ENCODE results near the gene RHOBTB1.

Gene RHOBTB1

DNA sequence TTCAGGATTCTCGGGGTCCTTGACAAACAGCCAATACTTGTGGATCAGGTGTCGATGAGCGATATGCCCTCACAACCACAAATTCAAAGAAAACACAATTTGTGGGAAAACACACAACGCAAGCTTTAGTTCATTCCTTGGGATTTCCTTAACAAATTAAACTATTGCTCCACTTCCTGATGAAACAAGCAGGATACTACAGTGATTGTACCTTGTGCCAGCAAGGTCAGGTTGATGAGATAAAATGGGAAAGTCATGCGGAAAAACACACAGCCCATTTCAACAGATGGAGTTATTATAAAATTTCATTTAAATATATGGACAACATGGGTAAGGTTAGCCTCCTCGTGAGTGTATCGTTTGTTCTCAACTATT, 8.8 kb upstream of the RHOBTB1 start:
- TF ChIP-seq ZNF530 (tag by site-specific recombination; IDR thresholded peaks at IDR 0.05; ENCODE audit: low read depth) (no peak), GLI4 (tag by site-specific recombination; IDR thresholded peaks at IDR 0.05) (no peak), FEZF1 (tag by site-specific recombination; IDR thresholded peaks at IDR 0.05) (no peak), KLF7 (tag by site-specific recombination; IDR thresholded peaks at IDR 0.05; ENCODE audit: borderline replicate concordance) (no peak), ZNF776 (tag by site-specific recombination; IDR thresholded peaks at IDR 0.05; ENCODE audit: borderline replicate concordance) (no peak), ZNF473 (tag by site-specific recombination; IDR thresholded peaks at IDR 0.05) (no peak), ZNF394 (tag by site-specific recombination; IDR thresholded peaks at IDR 0.05; ENCODE audit: borderline replicate concordance) (no peak)
- TF ChIP-seq, protein P1, sequence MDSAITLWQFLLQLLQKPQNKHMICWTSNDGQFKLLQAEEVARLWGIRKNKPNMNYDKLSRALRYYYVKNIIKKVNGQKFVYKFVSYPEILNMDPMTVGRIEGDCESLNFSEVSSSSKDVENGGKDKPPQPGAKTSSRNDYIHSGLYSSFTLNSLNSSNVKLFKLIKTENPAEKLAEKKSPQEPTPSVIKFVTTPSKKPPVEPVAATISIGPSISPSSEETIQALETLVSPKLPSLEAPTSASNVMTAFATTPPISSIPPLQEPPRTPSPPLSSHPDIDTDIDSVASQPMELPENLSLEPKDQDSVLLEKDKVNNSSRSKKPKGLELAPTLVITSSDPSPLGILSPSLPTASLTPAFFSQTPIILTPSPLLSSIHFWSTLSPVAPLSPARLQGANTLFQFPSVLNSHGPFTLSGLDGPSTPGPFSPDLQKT (IDR thresholded peaks at IDR 0.05; ENCODE audit: borderline replicate concordance, low read depth, low read length), result no peak
- TF ChIP-seq, protein P2, sequence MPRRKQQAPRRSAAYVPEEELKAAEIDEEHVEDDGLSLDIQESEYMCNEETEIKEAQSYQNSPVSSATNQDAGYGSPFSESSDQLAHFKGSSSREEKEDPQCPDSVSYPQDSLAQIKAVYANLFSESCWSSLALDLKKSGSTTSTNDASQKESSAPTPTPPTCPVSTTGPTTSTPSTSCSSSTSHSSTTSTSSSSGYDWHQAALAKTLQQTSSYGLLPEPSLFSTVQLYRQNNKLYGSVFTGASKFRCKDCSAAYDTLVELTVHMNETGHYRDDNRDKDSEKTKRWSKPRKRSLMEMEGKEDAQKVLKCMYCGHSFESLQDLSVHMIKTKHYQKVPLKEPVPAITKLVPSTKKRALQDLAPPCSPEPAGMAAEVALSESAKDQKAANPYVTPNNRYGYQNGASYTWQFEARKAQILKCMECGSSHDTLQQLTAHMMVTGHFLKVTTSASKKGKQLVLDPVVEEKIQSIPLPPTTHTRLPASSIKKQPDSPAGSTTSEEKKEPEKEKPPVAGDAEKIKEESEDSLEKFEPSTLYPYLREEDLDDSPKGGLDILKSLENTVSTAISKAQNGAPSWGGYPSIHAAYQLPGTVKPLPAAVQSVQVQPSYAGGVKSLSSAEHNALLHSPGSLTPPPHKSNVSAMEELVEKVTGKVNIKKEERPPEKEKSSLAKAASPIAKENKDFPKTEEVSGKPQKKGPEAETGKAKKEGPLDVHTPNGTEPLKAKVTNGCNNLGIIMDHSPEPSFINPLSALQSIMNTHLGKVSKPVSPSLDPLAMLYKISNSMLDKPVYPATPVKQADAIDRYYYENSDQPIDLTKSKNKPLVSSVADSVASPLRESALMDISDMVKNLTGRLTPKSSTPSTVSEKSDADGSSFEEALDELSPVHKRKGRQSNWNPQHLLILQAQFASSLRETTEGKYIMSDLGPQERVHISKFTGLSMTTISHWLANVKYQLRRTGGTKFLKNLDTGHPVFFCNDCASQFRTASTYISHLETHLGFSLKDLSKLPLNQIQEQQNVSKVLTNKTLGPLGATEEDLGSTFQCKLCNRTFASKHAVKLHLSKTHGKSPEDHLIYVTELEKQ (tag by site-specific recombination; IDR thresholded peaks at IDR 0.05; ENCODE audit: borderline replicate concordance), result no peak
- TF ChIP-seq, protein P3, sequence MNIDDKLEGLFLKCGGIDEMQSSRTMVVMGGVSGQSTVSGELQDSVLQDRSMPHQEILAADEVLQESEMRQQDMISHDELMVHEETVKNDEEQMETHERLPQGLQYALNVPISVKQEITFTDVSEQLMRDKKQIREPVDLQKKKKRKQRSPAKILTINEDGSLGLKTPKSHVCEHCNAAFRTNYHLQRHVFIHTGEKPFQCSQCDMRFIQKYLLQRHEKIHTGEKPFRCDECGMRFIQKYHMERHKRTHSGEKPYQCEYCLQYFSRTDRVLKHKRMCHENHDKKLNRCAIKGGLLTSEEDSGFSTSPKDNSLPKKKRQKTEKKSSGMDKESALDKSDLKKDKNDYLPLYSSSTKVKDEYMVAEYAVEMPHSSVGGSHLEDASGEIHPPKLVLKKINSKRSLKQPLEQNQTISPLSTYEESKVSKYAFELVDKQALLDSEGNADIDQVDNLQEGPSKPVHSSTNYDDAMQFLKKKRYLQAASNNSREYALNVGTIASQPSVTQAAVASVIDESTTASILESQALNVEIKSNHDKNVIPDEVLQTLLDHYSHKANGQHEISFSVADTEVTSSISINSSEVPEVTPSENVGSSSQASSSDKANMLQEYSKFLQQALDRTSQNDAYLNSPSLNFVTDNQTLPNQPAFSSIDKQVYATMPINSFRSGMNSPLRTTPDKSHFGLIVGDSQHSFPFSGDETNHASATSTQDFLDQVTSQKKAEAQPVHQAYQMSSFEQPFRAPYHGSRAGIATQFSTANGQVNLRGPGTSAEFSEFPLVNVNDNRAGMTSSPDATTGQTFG (tag by site-specific recombination; IDR thresholded peaks at IDR 0.05; ENCODE audit: borderline replicate concordance), result no peak
- Histone ChIP-seq H3K9me3 (ENCODE audit: control insufficient read depth, insufficient read depth, low read depth, low read length) (no peaks in the 10 kb centered on the region), H3K4me3 (ENCODE audit: low read depth, low read length) (no peak overlapping the region), H3K36me3 (ENCODE audit: control insufficient read depth in 2 of 2, insufficient read depth in 1 of 2, low read length in 2 of 2) (no peaks in the 10 kb centered on the region), H3K27ac (ENCODE audit: extremely low read depth, low read depth, low read length) (no peak overlapping the region), H3K4me1 (ENCODE audit: control insufficient read depth, insufficient read depth, low read length) (peaks cover 14% of the 10 kb centered on the region)
- ChIA-PET POLR2A (no interaction called here), CTCF (interaction anchor here (0.5 kb wide), 1 partner anchor 42 kb away, joined by 3 read pairs; no protein-coding TSS in a partner anchor)

DNA sequence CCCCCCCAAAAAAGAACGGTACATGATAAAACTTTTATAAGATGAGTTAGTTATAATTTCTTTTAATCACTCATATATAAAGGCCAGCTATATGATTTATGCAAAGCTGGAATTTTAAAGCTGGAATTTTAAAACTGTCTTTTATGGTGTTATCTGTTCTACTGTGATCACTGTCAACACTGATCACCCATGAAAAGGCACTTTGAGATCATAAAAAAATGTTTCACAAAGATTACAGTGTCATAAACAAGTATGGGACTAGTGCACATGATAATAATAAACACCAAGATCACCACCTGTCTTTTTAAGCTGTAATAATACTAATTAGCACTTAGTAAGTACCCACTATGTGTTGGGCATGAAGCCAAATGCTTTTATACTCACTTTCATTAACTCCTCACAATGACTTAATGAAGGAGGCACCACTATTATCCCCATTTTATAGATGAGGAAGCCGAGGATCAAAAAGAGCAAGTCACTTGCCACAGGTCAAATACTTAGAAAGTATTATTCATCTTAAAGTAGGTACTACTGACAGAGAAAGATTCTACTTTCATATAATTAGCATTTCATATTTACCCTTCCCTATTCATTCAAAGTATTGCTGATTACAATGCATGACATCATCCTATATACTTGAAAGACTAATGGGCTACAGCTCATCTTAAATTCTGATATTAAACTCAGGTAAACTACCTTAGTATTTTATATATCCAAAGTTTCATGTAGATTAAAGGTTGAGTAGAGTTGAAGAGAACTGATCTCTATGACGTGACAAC, 8.3 kb upstream of the RHOBTB1 start:
- Histone ChIP-seq H3K4me1 (ENCODE audit: control insufficient read depth, insufficient read depth, low read length) (peaks cover 14% of the 10 kb centered on the region), H3K36me3 (ENCODE audit: control insufficient read depth in 2 of 2, insufficient read depth in 1 of 2, low read length in 2 of 2) (no peaks in the 10 kb centered on the region), H3K4me3 (ENCODE audit: low read depth, low read length) (no peak overlapping the region), H3K27ac (ENCODE audit: extremely low read depth, low read depth, low read length) (no peak overlapping the region), H3K9me3 (ENCODE audit: control insufficient read depth, insufficient read depth, low read depth, low read length) (no peaks in the 10 kb centered on the region)
- ChIA-PET POLR2A (interaction anchor here (0.6 to 1.2 kb wide), 2 partner anchors 10 to 952 kb away, joined by 3 to 6 read pairs; no protein-coding TSS in a partner anchor), CTCF (interaction anchor here (0.5 to 1.9 kb wide), 3 partner anchors 42 to 106 kb away, joined by 3 to 6 read pairs (median 5); no protein-coding TSS in a partner anchor)
- TF ChIP-seq ZNF16 (tag by site-specific recombination; IDR thresholded peaks at IDR 0.05; ENCODE audit: low read depth) (no peak), OVOL3 (tag by site-specific recombination; IDR thresholded peaks at IDR 0.05) (no peak), ZNF221 (tag by site-specific recombination; IDR thresholded peaks at IDR 0.05; ENCODE audit: borderline replicate concordance) (no peak), ZFP69B (tag by site-specific recombination; IDR thresholded peaks at IDR 0.05) (no peak), ZNF416 (tag by site-specific recombination; IDR thresholded peaks at IDR 0.05) (no peak), BCL11B (tag by site-specific recombination; IDR thresholded peaks at IDR 0.05; ENCODE audit: low read depth) (no peak), ZNF555 (tag by site-specific recombination; conservative IDR thresholded peaks at IDR 0.05) (no peak)
- TF ChIP-seq, protein P4, sequence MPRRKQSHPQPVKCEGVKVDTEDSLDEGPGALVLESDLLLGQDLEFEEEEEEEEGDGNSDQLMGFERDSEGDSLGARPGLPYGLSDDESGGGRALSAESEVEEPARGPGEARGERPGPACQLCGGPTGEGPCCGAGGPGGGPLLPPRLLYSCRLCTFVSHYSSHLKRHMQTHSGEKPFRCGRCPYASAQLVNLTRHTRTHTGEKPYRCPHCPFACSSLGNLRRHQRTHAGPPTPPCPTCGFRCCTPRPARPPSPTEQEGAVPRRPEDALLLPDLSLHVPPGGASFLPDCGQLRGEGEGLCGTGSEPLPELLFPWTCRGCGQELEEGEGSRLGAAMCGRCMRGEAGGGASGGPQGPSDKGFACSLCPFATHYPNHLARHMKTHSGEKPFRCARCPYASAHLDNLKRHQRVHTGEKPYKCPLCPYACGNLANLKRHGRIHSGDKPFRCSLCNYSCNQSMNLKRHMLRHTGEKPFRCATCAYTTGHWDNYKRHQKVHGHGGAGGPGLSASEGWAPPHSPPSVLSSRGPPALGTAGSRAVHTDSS (tag by site-specific recombination; IDR thresholded peaks at IDR 0.05), result peak; percentile 37; the same call in 1 of the 2 replicates
- TF ChIP-seq, protein P5, sequence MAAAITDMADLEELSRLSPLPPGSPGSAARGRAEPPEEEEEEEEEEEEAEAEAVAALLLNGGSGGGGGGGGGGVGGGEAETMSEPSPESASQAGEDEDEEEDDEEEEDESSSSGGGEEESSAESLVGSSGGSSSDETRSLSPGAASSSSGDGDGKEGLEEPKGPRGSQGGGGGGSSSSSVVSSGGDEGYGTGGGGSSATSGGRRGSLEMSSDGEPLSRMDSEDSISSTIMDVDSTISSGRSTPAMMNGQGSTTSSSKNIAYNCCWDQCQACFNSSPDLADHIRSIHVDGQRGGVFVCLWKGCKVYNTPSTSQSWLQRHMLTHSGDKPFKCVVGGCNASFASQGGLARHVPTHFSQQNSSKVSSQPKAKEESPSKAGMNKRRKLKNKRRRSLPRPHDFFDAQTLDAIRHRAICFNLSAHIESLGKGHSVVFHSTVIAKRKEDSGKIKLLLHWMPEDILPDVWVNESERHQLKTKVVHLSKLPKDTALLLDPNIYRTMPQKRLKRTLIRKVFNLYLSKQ (tag by site-specific recombination; IDR thresholded peaks at IDR 0.05; ENCODE audit: borderline replicate concordance), result no peak
- TF ChIP-seq, protein P6, sequence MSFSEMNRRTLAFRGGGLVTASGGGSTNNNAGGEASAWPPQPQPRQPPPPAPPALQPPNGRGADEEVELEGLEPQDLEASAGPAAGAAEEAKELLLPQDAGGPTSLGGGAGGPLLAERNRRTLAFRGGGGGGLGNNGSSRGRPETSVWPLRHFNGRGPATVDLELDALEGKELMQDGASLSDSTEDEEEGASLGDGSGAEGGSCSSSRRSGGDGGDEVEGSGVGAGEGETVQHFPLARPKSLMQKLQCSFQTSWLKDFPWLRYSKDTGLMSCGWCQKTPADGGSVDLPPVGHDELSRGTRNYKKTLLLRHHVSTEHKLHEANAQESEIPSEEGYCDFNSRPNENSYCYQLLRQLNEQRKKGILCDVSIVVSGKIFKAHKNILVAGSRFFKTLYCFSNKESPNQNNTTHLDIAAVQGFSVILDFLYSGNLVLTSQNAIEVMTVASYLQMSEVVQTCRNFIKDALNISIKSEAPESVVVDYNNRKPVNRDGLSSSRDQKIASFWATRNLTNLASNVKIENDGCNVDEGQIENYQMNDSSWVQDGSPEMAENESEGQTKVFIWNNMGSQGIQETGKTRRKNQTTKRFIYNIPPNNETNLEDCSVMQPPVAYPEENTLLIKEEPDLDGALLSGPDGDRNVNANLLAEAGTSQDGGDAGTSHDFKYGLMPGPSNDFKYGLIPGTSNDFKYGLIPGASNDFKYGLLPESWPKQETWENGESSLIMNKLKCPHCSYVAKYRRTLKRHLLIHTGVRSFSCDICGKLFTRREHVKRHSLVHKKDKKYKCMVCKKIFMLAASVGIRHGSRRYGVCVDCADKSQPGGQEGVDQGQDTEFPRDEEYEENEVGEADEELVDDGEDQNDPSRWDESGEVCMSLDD (tag by site-specific recombination; IDR thresholded peaks at IDR 0.05), result no peak

All from HEK293 (cell line).